NB4 (cell line): ENCODE measurements around the gene TUBB8.
"Not testable (repeated sequence)": the region's sequence is repeated elsewhere in the genome, so short reads cannot be mapped to it uniquely, and the experiment has no call there.

ENCODE experiments used
- DNase-seq: peaks from one replicate; pipeline ENCODE4 v3.0.0; 2010; ENCODE audit warnings: low read depth
- H3K4me3 ChIP-seq: one replicate; pipeline ENCODE4 v1.5.1; 2011; ENCODE audit warnings: mild to moderate bottlenecking, low read depth, low read length, moderate library complexity
- MYC ChIP-seq: IDR thresholded peaks from 2 replicates; pipeline ENCODE4 v1.6.1; 2011; ENCODE audit warnings: low read depth, low read length
- POLR2A ChIP-seq: IDR thresholded peaks from 2 replicates; pipeline ENCODE4 v1.6.1; 2011; ENCODE audit warnings: mild to moderate bottlenecking; ENCODE audit not compliant: insufficient read length; ENCODE audit errors: extremely low read depth
- TF ChIP-seq, protein P1 (sequence below): IDR thresholded peaks from 2 replicates; pipeline ENCODE4 v1.6.1; 2011; ENCODE audit warnings: low read depth, low read length
- TF ChIP-seq, protein P2 (sequence below): IDR thresholded peaks from one replicate; pipeline ENCODE4 v1.5.1; 2012; ENCODE audit warnings: low read depth, low read length

The TUBB8 gene

DNA sequence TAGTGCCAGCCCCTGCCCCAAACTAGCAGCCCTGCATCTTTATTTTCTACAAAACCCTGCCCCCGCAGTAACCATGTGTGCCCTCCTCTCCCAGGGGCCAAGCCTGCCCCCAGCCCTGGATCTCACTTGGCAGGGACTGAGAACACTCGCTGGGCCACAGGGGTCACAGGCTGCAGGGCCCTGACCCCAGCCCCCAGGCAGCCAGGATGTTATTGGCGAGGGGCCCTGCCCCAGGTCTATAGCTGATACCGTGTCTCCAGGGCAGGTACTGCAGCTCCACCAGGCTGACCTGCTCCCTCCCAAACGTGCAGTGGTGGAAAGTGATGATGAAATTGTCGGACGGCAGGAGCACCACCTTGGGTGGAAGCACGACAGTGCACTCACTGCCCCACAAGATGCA lies 35.9 kb upstream of the TUBB8 start:
- TF ChIP-seq POLR2A (no peak), MYC (no peak)
- TF ChIP-seq, protein P1, sequence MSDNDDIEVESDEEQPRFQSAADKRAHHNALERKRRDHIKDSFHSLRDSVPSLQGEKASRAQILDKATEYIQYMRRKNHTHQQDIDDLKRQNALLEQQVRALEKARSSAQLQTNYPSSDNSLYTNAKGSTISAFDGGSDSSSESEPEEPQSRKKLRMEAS: no peak
- TF ChIP-seq, protein P2, sequence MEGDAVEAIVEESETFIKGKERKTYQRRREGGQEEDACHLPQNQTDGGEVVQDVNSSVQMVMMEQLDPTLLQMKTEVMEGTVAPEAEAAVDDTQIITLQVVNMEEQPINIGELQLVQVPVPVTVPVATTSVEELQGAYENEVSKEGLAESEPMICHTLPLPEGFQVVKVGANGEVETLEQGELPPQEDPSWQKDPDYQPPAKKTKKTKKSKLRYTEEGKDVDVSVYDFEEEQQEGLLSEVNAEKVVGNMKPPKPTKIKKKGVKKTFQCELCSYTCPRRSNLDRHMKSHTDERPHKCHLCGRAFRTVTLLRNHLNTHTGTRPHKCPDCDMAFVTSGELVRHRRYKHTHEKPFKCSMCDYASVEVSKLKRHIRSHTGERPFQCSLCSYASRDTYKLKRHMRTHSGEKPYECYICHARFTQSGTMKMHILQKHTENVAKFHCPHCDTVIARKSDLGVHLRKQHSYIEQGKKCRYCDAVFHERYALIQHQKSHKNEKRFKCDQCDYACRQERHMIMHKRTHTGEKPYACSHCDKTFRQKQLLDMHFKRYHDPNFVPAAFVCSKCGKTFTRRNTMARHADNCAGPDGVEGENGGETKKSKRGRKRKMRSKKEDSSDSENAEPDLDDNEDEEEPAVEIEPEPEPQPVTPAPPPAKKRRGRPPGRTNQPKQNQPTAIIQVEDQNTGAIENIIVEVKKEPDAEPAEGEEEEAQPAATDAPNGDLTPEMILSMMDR: no peak
- no peak overlapping the region for H3K4me3 ChIP-seq
- DNase-seq: no peak

DNA sequence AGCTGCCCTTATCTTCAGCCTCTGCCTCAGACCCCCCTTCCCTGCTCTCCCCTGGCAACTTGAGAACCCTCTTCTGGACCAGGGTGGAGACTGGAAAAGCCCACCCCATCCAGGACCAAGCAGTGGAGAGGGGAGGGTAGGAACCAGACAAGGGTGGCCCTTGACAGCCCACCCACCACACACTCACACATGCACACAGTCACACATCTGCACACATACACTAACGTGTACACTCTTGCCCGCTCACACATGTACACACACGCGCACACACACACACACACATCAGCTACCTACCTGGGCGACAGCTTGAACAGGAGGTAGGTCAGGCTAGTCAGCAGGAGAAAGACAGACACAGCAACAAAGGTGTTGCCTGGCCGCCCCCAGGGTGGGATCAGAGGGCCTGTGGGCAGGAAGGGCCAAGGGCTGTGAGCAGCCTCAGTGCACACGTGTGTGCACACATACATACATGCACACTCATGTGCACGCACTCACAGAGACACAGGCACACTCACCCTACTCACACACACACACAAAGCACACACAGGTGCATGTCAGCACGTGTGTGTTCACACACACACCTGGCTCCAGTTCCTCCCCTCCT lies 34.9 kb upstream of the TUBB8 start:
- no peak for DNase-seq
- no peak for TF ChIP-seq MYC
- no peak for TF ChIP-seq POLR2A
- TF ChIP-seq, protein P1: no peak
- TF ChIP-seq, protein P2: no peak
- no peak overlapping the region for H3K4me3 ChIP-seq

DNA sequence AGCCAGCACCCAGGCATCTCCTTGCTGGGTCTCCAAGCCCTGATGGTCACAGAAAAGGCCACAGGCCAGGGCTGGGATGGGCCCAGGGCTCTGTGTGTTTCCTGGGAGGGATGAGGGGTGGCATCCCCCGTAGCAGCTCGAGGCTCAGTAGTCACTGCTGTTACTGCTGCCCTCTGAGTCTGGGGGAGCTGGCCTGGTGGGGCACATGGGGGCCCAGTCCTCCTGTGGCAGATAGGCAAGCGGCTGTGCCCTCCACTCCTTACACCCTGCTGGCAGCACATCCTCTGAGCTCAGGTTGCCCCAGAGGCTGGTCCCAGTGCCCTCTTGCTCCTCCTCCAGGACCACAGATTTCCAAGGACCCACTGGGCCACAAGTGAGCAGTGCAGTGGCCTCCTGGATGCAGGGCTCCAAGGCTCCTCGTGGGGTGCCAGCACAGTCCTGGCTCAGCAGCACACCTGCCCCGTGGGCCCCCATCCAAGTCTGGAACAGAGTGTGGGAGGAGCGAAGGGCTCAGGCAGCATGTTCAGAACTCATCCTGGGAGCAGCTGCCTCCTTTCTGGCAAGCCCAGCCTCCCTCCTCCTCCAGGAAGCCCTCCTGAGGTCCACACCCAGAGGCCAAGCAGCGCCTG lies 31.5 kb upstream of the TUBB8 start:
- H3K4me3 ChIP-seq: no peak overlapping the region
- DNase-seq: no peak
- TF ChIP-seq, protein P1: no peak
- TF ChIP-seq, protein P2: no peak
- no peak for TF ChIP-seq MYC
- no peak for TF ChIP-seq POLR2A

DNA sequence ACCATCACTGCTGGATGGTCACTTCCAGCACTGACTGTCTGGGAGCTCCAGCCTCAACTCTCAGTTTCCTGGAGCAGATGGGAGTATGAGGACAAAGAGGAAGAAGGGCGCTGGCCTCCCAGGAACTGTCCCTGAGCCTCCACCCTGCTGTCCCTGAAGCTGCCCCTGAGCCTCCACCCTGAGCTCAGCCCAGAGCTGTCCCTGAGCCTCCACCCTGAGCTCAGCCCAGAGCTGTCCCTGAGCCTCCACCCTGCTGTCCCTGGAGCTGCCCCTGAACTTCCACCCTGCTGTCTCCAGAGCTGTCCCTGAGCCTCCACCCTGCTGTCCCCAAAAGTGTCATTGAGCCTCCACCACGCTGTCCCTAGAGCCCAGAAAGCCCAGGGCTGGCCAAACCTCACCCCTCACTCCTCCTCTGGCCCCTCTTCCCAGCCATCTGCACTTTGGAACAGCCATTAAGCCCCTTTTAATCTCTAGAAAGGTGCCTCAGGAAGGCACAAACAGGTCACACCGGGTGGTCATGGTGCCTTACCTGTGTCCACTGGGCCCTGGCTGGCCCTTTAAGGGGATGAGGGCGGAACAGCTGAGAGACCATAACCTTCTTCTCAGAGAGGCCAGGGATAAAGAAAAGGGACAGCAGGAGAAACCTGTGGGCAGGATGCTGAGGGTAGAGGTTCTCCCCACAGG lies 30.6 kb upstream of the TUBB8 start:
- H3K4me3 ChIP-seq: no peak overlapping the region
- TF ChIP-seq, protein P1: no peak
- TF ChIP-seq MYC (no peak), POLR2A (no peak)
- TF ChIP-seq, protein P2: no peak
- DNase-seq: no peak

DNA sequence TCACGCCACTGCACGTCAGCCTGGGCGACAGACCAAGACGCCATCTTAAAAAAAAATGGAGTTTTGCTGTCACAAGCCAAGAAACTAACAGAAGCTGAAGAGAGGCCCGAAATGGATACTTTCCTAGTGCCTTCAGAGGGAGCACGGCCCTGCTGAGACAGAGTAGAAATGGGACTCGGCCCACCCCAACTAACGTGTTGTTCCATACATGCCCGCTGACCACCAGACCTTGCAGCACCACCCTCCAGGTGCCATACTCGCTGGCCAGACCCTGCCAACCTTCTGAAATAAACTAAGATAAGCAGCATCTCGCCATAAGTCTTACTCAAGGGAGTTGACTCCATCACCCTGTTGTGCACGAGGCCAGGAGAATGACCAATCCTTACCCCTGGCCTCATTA lies 29.5 kb upstream of the TUBB8 start:
- H3K4me3 ChIP-seq: no peak overlapping the region
- no peak for TF ChIP-seq POLR2A
- TF ChIP-seq MYC: no peak
- TF ChIP-seq, protein P1: no peak
- TF ChIP-seq, protein P2: no peak
- DNase-seq: no peak

DNA sequence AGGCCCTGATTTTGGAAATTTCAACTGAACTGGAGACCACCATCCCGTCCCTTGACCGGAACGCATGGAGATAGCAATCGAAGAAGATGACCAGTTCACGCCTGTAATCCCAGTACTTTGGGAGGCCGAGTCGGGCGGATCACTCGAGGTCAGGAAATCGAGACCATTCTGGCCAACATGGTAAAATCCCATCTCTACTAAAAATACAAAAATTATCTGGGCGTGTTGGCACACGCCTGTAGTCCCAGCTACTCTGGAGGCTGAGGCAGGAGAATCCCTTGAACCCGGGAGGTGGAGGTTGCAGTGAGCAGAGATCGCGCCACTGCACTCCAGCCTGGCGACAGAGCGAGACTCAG lies 25.1 kb upstream of the TUBB8 start:
- DNase-seq, H3K4me3 ChIP-seq: not testable (repeated sequence)
